Right lobe of liver (tissue), 4 donors: Measurements from ENCODE around the gene HIC1.

Experiments used
- CTCF ChIP-seq, 4 donors: fragments of 200-600 bp in 3 of 4; fragments of 450-650 bp in 1 of 4; IDR thresholded peaks; one replicate each; pipeline versions ENCODE4 v1.5.1 to v1.8.0; 2016 to 2022; ENCODE audit warnings: antibody characterized with exemption in 4 of 4, mild to moderate bottlenecking in 2 of 4
- POLR2A ChIP-seq: fragments of 450-650 bp; IDR thresholded peaks from one replicate; pipeline ENCODE4 v1.6.1; 2017; ENCODE audit warnings: antibody characterized with exemption, mild to moderate bottlenecking
- donor health status: DM: no; HTN: no; CAD: no.
- donor health status: DM: no; HTN: no; CAD: no.
- donor health status: DM: no; HTN: yes; CAD: no.

- TF ChIP-seq POLR2A, result no peak
- TF ChIP-seq CTCF (IDR thresholded peaks at IDR 0.05), result no peak
These were observed 16.1 kb downstream of the HIC1 start for GRCh38 chr17:2071024-2071385.
